Parathyroid adenoma (tissue), 2 donors: ENCODE measurements around the gene TM4SF18.

ENCODE experiments used
- H2AFZ ChIP-seq: fragments of 300-600 bp; sonication (generic); one replicate; pipeline ENCODE4 v1.7.0; 2017; ENCODE audit warnings: antibody characterized with exemption, mild to moderate bottlenecking
- H3K27ac ChIP-seq: fragments of 300-600 bp; sonication (generic); one replicate; pipeline ENCODE4 v1.7.0; 2017
- H3K27me3 ChIP-seq: fragments of 300-600 bp; sonication (generic); one replicate; pipeline ENCODE4 v1.7.0; 2017; ENCODE audit warnings: low read length; ENCODE audit not compliant: control insufficient read depth, insufficient read depth
- H3K36me3 ChIP-seq: fragments of 300-600 bp; sonication (generic); one replicate; pipeline ENCODE4 v1.7.0; 2017; ENCODE audit warnings: low read length; ENCODE audit not compliant: control insufficient read depth, insufficient read depth
- H3K4me1 ChIP-seq: fragments of 300-600 bp; sonication (generic); one replicate; pipeline ENCODE4 v1.7.0; 2017; ENCODE audit warnings: control low read depth
- H3K4me2 ChIP-seq: fragments of 300-600 bp; sonication (generic); one replicate; pipeline ENCODE4 v1.7.0; 2017; ENCODE audit warnings: low read length
- H3K4me3 ChIP-seq: fragments of 300-600 bp; sonication (generic); one replicate; pipeline ENCODE4 v1.7.0; 2017; ENCODE audit warnings: low read depth, low read length
- H3K79me2 ChIP-seq: fragments of 300-600 bp; sonication (generic); one replicate; pipeline ENCODE4 v1.7.0; 2017; ENCODE audit warnings: control low read depth
- H3K9ac ChIP-seq: fragments of 300-600 bp; sonication (generic); one replicate; pipeline ENCODE4 v1.7.0; 2017; ENCODE audit warnings: mild to moderate bottlenecking
- H3K9me3 ChIP-seq: fragments of 300-600 bp; sonication (generic); one replicate; pipeline ENCODE4 v1.7.0; 2017; ENCODE audit warnings: low read length; ENCODE audit not compliant: control insufficient read depth
- CTCF ChIP-seq: fragments of 300-600 bp; sonication (generic); IDR thresholded peaks from one replicate; pipeline ENCODE4 v1.7.0; 2017; ENCODE audit warnings: antibody characterized with exemption, mild to moderate bottlenecking
- donor health status: primary hyperparathyroidism.

The TM4SF18 gene

DNA sequence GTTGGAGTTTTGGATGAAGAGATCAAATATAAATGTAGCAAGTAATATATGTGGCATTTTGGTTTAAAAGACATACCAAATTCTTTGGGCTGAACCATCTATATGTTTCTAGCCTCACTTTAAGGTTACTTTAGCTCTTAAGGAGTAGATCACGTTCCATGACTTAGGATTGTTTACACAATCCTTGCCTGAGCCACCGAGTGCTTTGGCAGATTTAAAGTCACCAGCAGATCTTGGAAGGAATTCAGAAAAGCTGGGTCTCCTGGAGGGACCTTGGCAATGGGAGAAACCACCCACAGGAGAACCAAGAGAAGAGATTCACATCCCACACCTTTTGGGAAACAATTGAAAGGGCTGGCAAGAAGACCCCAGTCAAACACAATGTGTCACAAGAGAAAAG, 54.5 kb downstream of the TM4SF18 start:
- Histone ChIP-seq H3K27me3 (no peaks in the 10 kb centered on the region), H3K79me2 (no peaks in the 10 kb centered on the region), H2AFZ (no peak overlapping the region), H3K4me3 (no peak overlapping the region), H3K9me3 (no peaks in the 10 kb centered on the region), H3K36me3 (no peaks in the 10 kb centered on the region), H3K27ac (no peak overlapping the region), H3K4me1 (no peaks in the 10 kb centered on the region), H3K4me2 (no peak overlapping the region), H3K9ac (no peak overlapping the region)
- no peak for TF ChIP-seq CTCF

GRCh38 chr3:149277331-149277813, 56.1 kb downstream of the TM4SF18 start:
- no peak overlapping the region for H2AFZ ChIP-seq
- no peak overlapping the region for H3K4me2 ChIP-seq
- no peaks in the 10 kb centered on the region for H3K36me3 ChIP-seq
- H3K27me3 ChIP-seq = no peaks in the 10 kb centered on the region
- no peak overlapping the region for H3K4me3 ChIP-seq
- H3K9me3 ChIP-seq = no peaks in the 10 kb centered on the region
- no peak overlapping the region for H3K9ac ChIP-seq
- H3K79me2 ChIP-seq = no peaks in the 10 kb centered on the region
- H3K4me1 ChIP-seq = no peaks in the 10 kb centered on the region
- TF ChIP-seq CTCF = no peak
- H3K27ac ChIP-seq = no peak overlapping the region

DNA sequence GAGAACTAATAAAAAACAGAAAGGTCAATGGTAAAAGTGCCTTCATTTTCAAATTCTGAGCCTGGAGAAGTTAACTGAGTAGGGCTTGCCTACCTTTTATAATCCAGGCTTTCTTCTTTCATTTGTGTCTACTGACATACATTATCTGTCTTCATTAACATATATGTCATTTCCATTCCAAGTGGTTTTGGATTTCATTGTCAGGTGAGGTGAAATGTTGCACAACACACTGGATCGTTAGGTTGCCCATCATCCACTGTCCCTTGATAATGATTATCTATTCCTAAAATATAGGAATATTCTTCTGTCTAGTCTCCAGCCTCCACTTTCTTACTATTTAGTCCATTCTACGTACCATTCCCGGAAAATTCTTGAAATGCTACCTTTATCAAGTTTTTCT, 56.8 kb downstream of the TM4SF18 start:
- Histone ChIP-seq H3K9ac (no peak overlapping the region), H3K9me3 (no peaks in the 10 kb centered on the region), H3K79me2 (no peaks in the 10 kb centered on the region), H3K27me3 (no peaks in the 10 kb centered on the region), H3K4me2 (no peak overlapping the region), H3K36me3 (no peaks in the 10 kb centered on the region), H3K27ac (no peak overlapping the region), H3K4me3 (no peak overlapping the region), H3K4me1 (no peaks in the 10 kb centered on the region), H2AFZ (no peak overlapping the region)
- TF ChIP-seq CTCF = no peak

DNA sequence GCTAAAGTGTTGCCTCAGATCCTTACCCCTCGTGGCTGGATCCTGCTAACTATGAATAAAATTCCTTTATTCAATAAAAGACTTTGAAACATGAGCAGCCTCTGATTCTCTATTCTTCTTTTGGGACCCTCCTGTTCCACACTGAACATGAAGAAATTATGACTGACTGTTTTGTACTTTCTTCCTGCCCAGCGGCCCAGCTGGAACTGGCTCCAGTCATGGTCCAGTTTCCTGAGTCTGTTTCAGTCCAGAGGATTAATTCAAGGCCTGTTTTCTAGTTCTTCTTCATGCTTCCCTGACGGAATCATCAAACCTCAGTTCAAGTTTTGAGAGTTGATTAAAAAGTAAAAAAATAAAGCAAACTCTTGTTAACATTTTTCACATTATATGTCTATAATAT, 59.2 kb downstream of the TM4SF18 start:
- Histone ChIP-seq H3K4me1 (no peaks in the 10 kb centered on the region), H3K9me3 (no peaks in the 10 kb centered on the region), H2AFZ (peak overlapping the region; percentile 47), H3K4me3 (no peak overlapping the region), H3K27me3 (no peaks in the 10 kb centered on the region), H3K36me3 (no peaks in the 10 kb centered on the region), H3K27ac (no peak overlapping the region), H3K4me2 (no peak overlapping the region), H3K9ac (no peak overlapping the region), H3K79me2 (no peaks in the 10 kb centered on the region)
- no peak for TF ChIP-seq CTCF

DNA sequence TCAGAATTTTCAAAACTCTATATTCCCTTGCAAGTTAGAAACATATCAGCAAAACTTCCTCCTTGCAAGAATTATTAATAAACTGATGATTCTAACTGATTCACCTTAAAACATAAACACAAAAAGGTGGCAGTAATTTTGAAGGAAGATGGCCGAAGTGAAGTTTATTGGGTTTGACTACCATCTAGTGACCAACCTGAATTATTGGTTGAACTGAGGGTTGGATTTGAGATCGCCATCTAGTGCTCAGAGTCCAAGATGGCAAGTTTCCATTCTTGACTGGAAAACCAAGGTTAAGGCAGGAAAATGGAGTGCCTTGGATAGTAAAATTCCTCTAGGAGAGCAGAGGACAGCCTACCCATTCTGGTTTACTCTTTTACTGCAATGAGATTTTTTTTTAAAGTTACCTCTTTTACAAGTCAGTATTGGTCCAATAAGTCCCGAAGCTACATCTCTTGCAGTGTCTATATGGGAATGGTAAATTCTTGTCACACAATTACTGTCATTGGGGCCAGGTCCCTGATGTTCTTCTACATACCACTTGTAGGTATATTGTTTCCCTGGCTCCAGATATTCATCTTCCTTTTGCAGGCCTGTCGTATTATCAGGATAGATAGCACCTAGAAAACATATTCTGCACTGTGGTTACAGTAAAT, 60.2 kb downstream of the TM4SF18 start:
- Histone ChIP-seq H3K79me2 (no peaks in the 10 kb centered on the region), H3K9me3 (no peaks in the 10 kb centered on the region), H3K4me1 (no peaks in the 10 kb centered on the region), H3K4me2 (no peak overlapping the region), H3K36me3 (no peaks in the 10 kb centered on the region), H3K9ac (no peak overlapping the region), H3K27me3 (no peaks in the 10 kb centered on the region), H3K27ac (no peak overlapping the region), H2AFZ (peak overlapping the region; percentile 61), H3K4me3 (no peak overlapping the region)
- peak; percentile 92 for TF ChIP-seq CTCF
